ENCODE measurements around the gene VAMP4. TPM values are rescaled to one million over a fixed set of nuclear protein-coding genes. Genes with fewer than 3 reads are reported as not detected.

The VAMP4 gene
- total RNA-seq, 1 experiment from 2014 or later: 4.2 TPM

DNA sequence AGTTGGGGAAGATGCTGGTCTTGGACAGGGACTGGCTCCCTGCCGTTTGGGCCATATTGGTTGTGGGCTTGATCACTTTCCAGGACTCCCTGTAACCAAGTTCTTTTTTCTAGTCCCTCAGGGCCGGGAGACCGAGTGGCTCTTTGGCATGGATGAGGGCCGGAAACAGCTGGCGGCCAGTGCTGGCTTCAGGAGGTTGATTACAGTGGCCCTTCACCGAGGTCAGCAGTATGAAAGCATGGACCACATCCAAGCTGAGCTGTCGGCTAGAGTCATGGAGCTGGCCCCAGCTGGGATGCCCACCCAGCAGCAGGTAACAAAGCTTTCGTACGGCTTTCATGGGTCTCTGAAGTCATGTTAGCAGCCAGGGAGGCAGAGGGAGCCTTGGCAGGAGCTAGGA lies 43.9 kb upstream of the VAMP4 start:
- Histone ChIP-seq H3K9ac (ENCODE audit: extremely low read depth, insufficient read length, low read length) (no peak overlapping the region), H3K79me2 (ENCODE audit: insufficient read depth, low read length) (peaks cover 23% of the 10 kb centered on the region)
- TF ChIP-seq CTCF (conservative IDR thresholded peaks at IDR 0.05): no peak

More for the DNA sequence above, 43.9 kb upstream of the VAMP4 start:
- Histone ChIP-seq H2BK20ac (ENCODE audit: low read depth, low read length, poor library complexity, severe bottlenecking) (no peak overlapping the region), H3K27me3 (ENCODE audit: insufficient read depth, low read length) (no peaks in the 10 kb centered on the region), H3K14ac (ENCODE audit: insufficient read depth, low read length) (no peak overlapping the region; the same call in 1 of the 2 replicates), H3K4ac (ENCODE audit: low read depth, low read length) (no peak overlapping the region), H3K4me2 (ENCODE audit: insufficient read depth, insufficient read length, low read length) (no peak overlapping the region), H4K5ac (ENCODE audit: insufficient read length, low read depth, low read length) (no peak overlapping the region), H3K56ac (ENCODE audit: insufficient read length, low read depth, low read length) (no peak overlapping the region), H2BK5ac (ENCODE audit: insufficient read length, low read length) (no peak overlapping the region), H3K18ac (ENCODE audit: insufficient read length, low read depth, low read length) (no peak overlapping the region), H3K79me1 (ENCODE audit: insufficient read depth, low read depth, low read length, poor library complexity, severe bottlenecking) (peaks cover 5% of the 10 kb centered on the region), H3K4me1 (ENCODE audit: insufficient read depth, low read length) (no peaks in the 10 kb centered on the region), H4K91ac (ENCODE audit: insufficient read length, low read depth, low read length) (no peak overlapping the region), H3T11ph (ENCODE audit: low read length) (no peak overlapping the region), H2BK12ac (ENCODE audit: insufficient read length, low read depth, low read length) (no peak overlapping the region), H2AK5ac (ENCODE audit: insufficient read length, low read length) (no peak overlapping the region), H3K9me3 (ENCODE audit: control insufficient read depth, low read depth, low read length) (no peaks in the 10 kb centered on the region), H3K23me2 (ENCODE audit: insufficient read length, low read depth, low read length, poor library complexity, severe bottlenecking) (peaks cover 3% of the 10 kb centered on the region), H4K20me1 (ENCODE audit: control insufficient read depth, insufficient read depth, insufficient read length) (no peaks in the 10 kb centered on the region), H3K27ac (ENCODE audit: insufficient read length, low read depth, low read length) (no peak overlapping the region), H3K23ac (ENCODE audit: insufficient read length, low read depth, low read length) (no peak overlapping the region), H2AFZ (ENCODE audit: low read length) (no peak overlapping the region), H4K8ac (replicated peaks; ENCODE audit: insufficient read length, low read depth, low read length) (no peak overlapping the region), H2BK120ac (ENCODE audit: low read depth, low read length, poor library complexity, severe bottlenecking) (no peak overlapping the region), H2BK15ac (ENCODE audit: low read depth, low read length) (no peak overlapping the region)
- H3K27me3 Mint-ChIP-seq (ENCODE audit: low read depth): no peaks in the 10 kb centered on the region
- WGBS (ENCODE audit: extremely low coverage, insufficient read length, low lambda C conversion rate): no CpG with 5 or more reads among the region's 9 CpGs
- H3K36me3 Mint-ChIP-seq (ENCODE audit: insufficient read depth in 1 of 3, low read depth in 3 of 3): peaks cover 41 to 79% (median 78%) of the 10 kb centered on the region in 3 experiments; a peak in 6 of 7 replicates
- peaks cover 0 to 2% of the 10 kb centered on the region in 2 experiments; a peak in 2 of 5 replicates for H3K9me3 Mint-ChIP-seq
- H3K4me1 Mint-ChIP-seq: peaks cover 10 to 13% of the 10 kb centered on the region in 2 experiments
- DNase-seq: no peak
- no peak overlapping the region for H3K4me3 Mint-ChIP-seq
- no peak overlapping the region for H3K27ac Mint-ChIP-seq
